Stimulated activated CD4-positive, alpha-beta T cell treated with anti-CD3 and anti-CD28 coated beads, TNF-alpha, amount 100 ng/mL, for 24 hours (primary cell): ENCODE results near the gene SLC35B1.

ENCODE experiments used
- DNase-seq, 3 experiments: peaks; one replicate each; pipeline ENCODE4 v3.0.0-alpha.2; 2020; ENCODE audit warnings: low read depth in 3 of 3

SLC35B1 gene

GRCh38 chr17:49707608-49708514, at the start of gene SLC35B1:
Gene SLC35B1, minus strand, starts transcription at chr17:49707964. Its CDS starts 131 bp downstream, at chr17:49707833.
- peak; percentile 96 to 99 (median 97) for DNase-seq

- DNase-seq, result no peak
These were observed 49.5 kb upstream of the SLC35B1 start for GRCh38 chr17:49757151-49757777.

GRCh38 chr17:49756323-49757150, 48.8 kb upstream of the SLC35B1 start:
- no peak for DNase-seq

- DNase-seq, result no peak
These were observed 48.0 kb upstream of the SLC35B1 start for GRCh38 chr17:49755663-49756283.

- no peak for DNase-seq
These were observed 46.2 kb upstream of the SLC35B1 start for GRCh38 chr17:49753959-49754391.

- no peak for DNase-seq
These were observed 44.7 kb upstream of the SLC35B1 start for GRCh38 chr17:49752508-49752907.

- no peak for DNase-seq
These were observed 42.0 kb upstream of the SLC35B1 start for GRCh38 chr17:49749730-49750129.

GRCh38 chr17:49748791-49749190, 41.0 kb upstream of the SLC35B1 start:
- peak; percentile 22 to 44 (median 41) for DNase-seq

GRCh38 chr17:49748223-49748622, 40.5 kb upstream of the SLC35B1 start:
- no peak for DNase-seq

GRCh38 chr17:49747632-49748031, 39.9 kb upstream of the SLC35B1 start:
- DNase-seq, result no peak

- peak in 1 of 3 experiments; percentile 5 for DNase-seq
These were observed 39.2 kb upstream of the SLC35B1 start for GRCh38 chr17:49746791-49747490.

- no peak for DNase-seq
These were observed 37.7 kb upstream of the SLC35B1 start for GRCh38 chr17:49745175-49746139.

- no peak for DNase-seq
These were observed 34.4 kb upstream of the SLC35B1 start for GRCh38 chr17:49742166-49742638.

- DNase-seq, result no peak
These were observed 33.9 kb upstream of the SLC35B1 start for GRCh38 chr17:49741692-49742076.

- no peak for DNase-seq
These were observed 33.4 kb upstream of the SLC35B1 start for GRCh38 chr17:49741009-49741691.

- DNase-seq, result peak; percentile 58 to 77 (median 68)
These were observed 32.0 kb upstream of the SLC35B1 start for GRCh38 chr17:49739641-49740271.

- no peak for DNase-seq
These were observed 30.8 kb upstream of the SLC35B1 start for GRCh38 chr17:49738456-49739163.
